HepG2 (cell line): ENCODE data around the gene TMCO4. TPM values are rescaled to one million over a fixed set of nuclear protein-coding genes. Genes with fewer than 3 reads are reported as not detected.

Experiments used
- ATAC-seq: fragments of 200-7000 bp; cut with Tn5 transposase; 3 replicates; pipeline ENCODE4 v1.9.1; 2020; ENCODE audit warnings: mild to moderate bottlenecking, moderate library complexity
- BruUV-seq: library from RNA; stranded (reverse); fragments of 400-500 nt; replicated peaks from 2 replicates; lab custom pipeline; 2021; lab: Mats Ljungman, UMichigan
- CTCF ChIA-PET: fragments of 300-600 bp; formaldehyde crosslinking; extraction: SDS; loops from one replicate; lab custom pipeline; 2021; ENCODE audit warnings: low total read pairs, inconsistent platforms, low intra/inter-chr PET ratio; lab: Yijun Ruan, JAX
- POLR2A ChIA-PET: fragments of 350-600 bp; sonication (Branson Sonifier 250); formaldehyde crosslinking; loops from one replicate; lab custom pipeline; 2020; ENCODE audit warnings: antibody characterized with exemption, inconsistent platforms; lab: Yijun Ruan, JAX
- DNase-seq: peaks from one replicate; pipeline ENCODE4 v3.0.0-alpha.2; 2015; ENCODE audit warnings: low spot score
- FAIRE-seq: peaks from 3 replicates; lab custom pipeline; 2011; peaks lifted over from hg19 to GRCh38; lab: Jason Lieb, UNC
- H2AFZ ChIP-seq: one replicate; pipeline ENCODE4 v1.6.1; 2011; ENCODE audit warnings: low read length, inconsistent platforms
- H3K27ac ChIP-seq: fragments of 300-600 bp; 3 replicates; pipeline ENCODE4 v1.8.0; 2011; ENCODE audit warnings: mixed run types, mild to moderate bottlenecking, mixed read lengths, low read length, inconsistent platforms; ENCODE audit not compliant: insufficient read depth; ENCODE audit errors: extremely low read length
- H3K27me3 ChIP-seq, 2 experiments: fragments of 200-600 bp in 1 of 2; 2 replicates in 1 of 2; 3 replicates in 1 of 2; pipeline versions ENCODE4 v1.6.0 to v1.8.0; 2011; ENCODE audit warnings: low read length in 2 of 2, mild to moderate bottlenecking in 2 of 2, moderate library complexity in 2 of 2, inconsistent platforms in 1 of 2; ENCODE audit not compliant: insufficient read depth in 2 of 2, control insufficient read depth in 1 of 2
- H3K36me3 ChIP-seq, 2 experiments: fragments of 200-600 bp in 1 of 2; replicated peaks in 1 of 2; 2 replicates in 1 of 2; 3 replicates in 1 of 2; pipeline versions ENCODE4 v1.5.1 to v1.8.0; 2011; ENCODE audit warnings: low read length in 2 of 2, inconsistent platforms in 1 of 2; ENCODE audit not compliant: insufficient read depth in 2 of 2, control insufficient read depth in 1 of 2
- H3K4me1 ChIP-seq: 2 replicates; pipeline ENCODE4 v1.5.1; 2012; ENCODE audit warnings: low read length, inconsistent platforms; ENCODE audit not compliant: insufficient read depth
- H3K4me2 ChIP-seq: 2 replicates; pipeline ENCODE4 v1.6.0; 2011; ENCODE audit warnings: low read depth, low read length, inconsistent platforms
- H3K4me3 ChIP-seq, 3 experiments: fragments of 200-600 bp in 1 of 3; sonication (generic), shearing (Covaris generic) in 1 of 3; replicated peaks in 1 of 3; 2 replicates each; pipeline ENCODE4 v1.5.1; 2011 to 2016; ENCODE audit warnings: low read length in 3 of 3, inconsistent platforms in 2 of 3, low read depth in 2 of 3, mild to moderate bottlenecking in 2 of 3, control low read depth in 1 of 3, mixed read lengths in 1 of 3; ENCODE audit not compliant: insufficient read depth in 1 of 3
- H3K79me2 ChIP-seq: one replicate; pipeline ENCODE4 v1.6.1; 2011; ENCODE audit warnings: low read length, inconsistent platforms; ENCODE audit not compliant: insufficient read depth
- H3K9ac ChIP-seq: 2 replicates; pipeline ENCODE4 v1.6.0; 2011; ENCODE audit warnings: mild to moderate bottlenecking, low read depth, low read length, inconsistent platforms; ENCODE audit not compliant: insufficient read depth
- H3K9me3 ChIP-seq: 2 replicates; pipeline ENCODE4 v1.5.1; 2012; ENCODE audit warnings: mild to moderate bottlenecking, low read length
- H4K20me1 ChIP-seq: 2 replicates; pipeline ENCODE4 v1.6.0; 2011; ENCODE audit warnings: inconsistent platforms, mild to moderate bottlenecking, low read length, moderate library complexity; ENCODE audit not compliant: insufficient read depth
- ARNTL ChIP-seq: sonication (generic); formaldehyde crosslinking; IDR thresholded peaks from 2 replicates; pipeline ENCODE4 v1.4.0; 2020; ENCODE audit warnings: mild to moderate bottlenecking, missing genetic modification reagents
- FOSL2 ChIP-seq: sonication (generic); formaldehyde crosslinking; IDR thresholded peaks from 2 replicates; pipeline ENCODE4 v1.4.0; 2020; ENCODE audit warnings: missing genetic modification reagents
- GATAD2A ChIP-seq: IDR thresholded peaks from 2 replicates; pipeline ENCODE4 v1.6.1; 2016
- NFE2L1 ChIP-seq: sonication (generic); formaldehyde crosslinking; IDR thresholded peaks from 2 replicates; pipeline ENCODE4 v1.4.0; 2020; ENCODE audit warnings: missing genetic modification reagents, mild to moderate bottlenecking, borderline replicate concordance
- PRMT3 ChIP-seq: sonication (generic); formaldehyde crosslinking; IDR thresholded peaks from 2 replicates; pipeline ENCODE4 v1.8.1; 2022; ENCODE audit warnings: low read depth, mild to moderate bottlenecking, moderate library complexity, missing genetic modification reagents, borderline replicate concordance
- THAP11 ChIP-seq: IDR thresholded peaks from 2 replicates; pipeline ENCODE4 v1.6.1; 2016; ENCODE audit warnings: missing biosample characterization, missing genetic modification reagents
- ZNF367 ChIP-seq: sonication (generic); formaldehyde crosslinking; IDR thresholded peaks from 2 replicates; pipeline ENCODE4 v1.4.0; 2020; ENCODE audit warnings: missing genetic modification reagents, borderline replicate concordance
- ZNF530 ChIP-seq: sonication (generic); formaldehyde crosslinking; IDR thresholded peaks from 2 replicates; pipeline ENCODE4 v1.5.0; 2020; ENCODE audit warnings: low read depth, mild to moderate bottlenecking, missing genetic modification reagents
- ZZZ3 ChIP-seq: sonication (generic); formaldehyde crosslinking; IDR thresholded peaks from 2 replicates; pipeline ENCODE4 v1.4.0; 2020; ENCODE audit warnings: missing genetic modification reagents, mild to moderate bottlenecking, borderline replicate concordance
- WGBS: methylation state at CpG from one replicate; pipeline ENCODE4 v1.1.6; 2017; ENCODE audit warnings: low lambda C conversion rate; 5-methylcytosine and 5-hydroxymethylcytosine counted together
- in situ Hi-C: cut with HindIII; loops from 2 replicates; pipeline ENCODE4 v1.10.0; 2017; ENCODE audit warnings: low pct_unique_long_range_greater_than_20kb; ENCODE audit not compliant: extremely low pct_ligation_motif_present
- intact Hi-C: fragments of 100-400 bp; cut with micrococcal nuclease; formaldehyde crosslinking; loops from one replicate; pipeline ENCODE4 v1.10.0; 2022; ENCODE audit not compliant: unreplicated experiment
- polyA plus RNA-seq, 8 experiments: library from polyadenylated mRNA; depleted of rRNA in 3 of 8; stranded (reverse) in 7 of 8; unstranded in 1 of 8; fragments of >200 nt; fragmentation: Illumina TruSeq in 4 of 8; extraction: Trizol in 4 of 8; gene quantifications; 2 replicates each; pipeline versions ENCODE4 v1.2.1 to v1.2.3, GENCODE V29; 2011 to 2016; ENCODE audit warnings: low read depth in 4 of 8, missing spikeins in 1 of 8, mixed read lengths in 1 of 8; ENCODE audit not compliant: insufficient read depth in 1 of 8
- total RNA-seq, 5 experiments: library from RNA; depleted of rRNA; stranded (reverse); fragments of >200 nt; fragmentation: Illumina TruSeq; extraction: Trizol; gene quantifications; 2 replicates each; pipeline ENCODE4 v1.2.3, GENCODE V29; 2016; ENCODE audit warnings: low read depth in 1 of 5
- TF ChIP-seq, protein P1 (sequence below): sonication (generic); formaldehyde crosslinking; IDR thresholded peaks from 2 replicates; pipeline ENCODE4 v1.5.1; 2020; ENCODE audit warnings: mild to moderate bottlenecking, missing genetic modification reagents, borderline replicate concordance
- TF ChIP-seq, protein P2 (sequence below): sonication (generic); formaldehyde crosslinking; IDR thresholded peaks from 2 replicates; pipeline ENCODE4 v1.4.0; 2020; ENCODE audit warnings: missing genetic modification reagents
- TF ChIP-seq, protein P3 (sequence below): sonication (generic); formaldehyde crosslinking; IDR thresholded peaks from 2 replicates; pipeline ENCODE4 v1.4.0; 2020; ENCODE audit warnings: missing genetic modification reagents

Gene TMCO4
- total and polyA plus RNA-seq, 2 of the 13 experiments (the other 11 are each of a cell fraction or from before 2014, with no cell fraction given) = 2.1 to 4.1 TPM

- ChIA-PET POLR2A (no interaction called here), CTCF (no interaction called here)
- Histone ChIP-seq H3K27ac (no peak overlapping the region), H3K4me1 (no peaks in the 10 kb centered on the region), H3K79me2 (no peaks in the 10 kb centered on the region), H3K4me2 (no peak overlapping the region), H3K36me3 (no peaks in the 10 kb centered on the region), H3K27me3 (peaks cover 4 to 45% of the 10 kb centered on the region in 2 experiments; a peak in 4 of 5 replicates), H3K9ac (no peak overlapping the region), H4K20me1 (0 out of 2 replicates have a peak, but pooled peaks cover 2% of the 10 kb centered on the region), H2AFZ (no peak overlapping the region), H3K9me3 (no peaks in the 10 kb centered on the region), H3K4me3 (no peak overlapping the region)
- WGBS = 13% methylated on average over 4 of the region's 4 CpGs
- FAIRE-seq (no peak), ATAC-seq (no peak), DNase-seq (no peak)
- no TSS peak for BruUV-seq
- intact Hi-C loops = no loop called here
- TF ChIP-seq THAP11 (CRISPR knock-in tag) (no peak), PRMT3 (no peak), GATAD2A (CRISPR knock-in tag) (no peak), NFE2L1 (CRISPR knock-in tag) (no peak), FOSL2 (CRISPR knock-in tag) (no peak), ZZZ3 (CRISPR knock-in tag) (no peak), ZNF530 (no peak), ZNF367 (CRISPR knock-in tag) (no peak), ARNTL (CRISPR knock-in tag) (no peak)
- TF ChIP-seq, protein P1, sequence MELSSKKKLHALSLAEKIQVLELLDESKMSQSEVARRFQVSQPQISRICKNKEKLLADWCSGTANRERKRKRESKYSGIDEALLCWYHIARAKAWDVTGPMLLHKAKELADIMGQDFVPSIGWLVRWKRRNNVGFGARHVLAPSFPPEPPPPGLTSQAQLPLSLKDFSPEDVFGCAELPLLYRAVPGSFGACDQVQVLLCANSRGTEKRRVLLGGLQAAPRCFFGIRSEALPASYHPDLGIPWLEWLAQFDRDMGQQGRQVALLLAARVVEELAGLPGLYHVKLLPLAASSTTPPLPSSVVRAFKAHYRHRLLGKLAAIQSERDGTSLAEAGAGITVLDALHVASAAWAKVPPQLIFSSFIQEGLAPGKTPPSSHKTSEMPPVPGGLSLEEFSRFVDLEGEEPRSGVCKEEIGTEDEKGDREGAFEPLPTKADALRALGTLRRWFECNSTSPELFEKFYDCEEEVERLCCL (CRISPR knock-in tag) = no peak
- TF ChIP-seq, protein P2, sequence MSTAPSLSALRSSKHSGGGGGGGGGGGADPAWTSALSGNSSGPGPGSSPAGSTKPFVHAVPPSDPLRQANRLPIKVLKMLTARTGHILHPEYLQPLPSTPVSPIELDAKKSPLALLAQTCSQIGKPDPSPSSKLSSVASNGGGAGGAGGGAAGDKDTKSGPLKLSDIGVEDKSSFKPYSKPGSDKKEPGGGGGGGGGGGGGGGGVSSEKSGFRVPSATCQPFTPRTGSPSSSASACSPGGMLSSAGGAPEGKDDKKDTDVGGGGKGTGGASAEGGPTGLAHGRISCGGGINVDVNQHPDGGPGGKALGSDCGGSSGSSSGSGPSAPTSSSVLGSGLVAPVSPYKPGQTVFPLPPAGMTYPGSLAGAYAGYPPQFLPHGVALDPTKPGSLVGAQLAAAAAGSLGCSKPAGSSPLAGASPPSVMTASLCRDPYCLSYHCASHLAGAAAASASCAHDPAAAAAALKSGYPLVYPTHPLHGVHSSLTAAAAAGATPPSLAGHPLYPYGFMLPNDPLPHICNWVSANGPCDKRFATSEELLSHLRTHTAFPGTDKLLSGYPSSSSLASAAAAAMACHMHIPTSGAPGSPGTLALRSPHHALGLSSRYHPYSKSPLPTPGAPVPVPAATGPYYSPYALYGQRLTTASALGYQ (CRISPR knock-in tag) = no peak
- TF ChIP-seq, protein P3, sequence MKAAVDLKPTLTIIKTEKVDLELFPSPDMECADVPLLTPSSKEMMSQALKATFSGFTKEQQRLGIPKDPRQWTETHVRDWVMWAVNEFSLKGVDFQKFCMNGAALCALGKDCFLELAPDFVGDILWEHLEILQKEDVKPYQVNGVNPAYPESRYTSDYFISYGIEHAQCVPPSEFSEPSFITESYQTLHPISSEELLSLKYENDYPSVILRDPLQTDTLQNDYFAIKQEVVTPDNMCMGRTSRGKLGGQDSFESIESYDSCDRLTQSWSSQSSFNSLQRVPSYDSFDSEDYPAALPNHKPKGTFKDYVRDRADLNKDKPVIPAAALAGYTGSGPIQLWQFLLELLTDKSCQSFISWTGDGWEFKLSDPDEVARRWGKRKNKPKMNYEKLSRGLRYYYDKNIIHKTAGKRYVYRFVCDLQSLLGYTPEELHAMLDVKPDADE (CRISPR knock-in tag) = no peak
- in situ Hi-C loops = no loop called here
Observed at GRCh38 chr1:19670787-19671186, 128.9 kb downstream of the TMCO4 start.
